ENCODE results near the gene TCF3. TPM values are rescaled to one million over a fixed set of nuclear protein-coding genes. Genes with fewer than 3 reads are reported as not detected.

Gene TCF3
- total and polyA plus RNA-seq, 10 of the 15 experiments (the other 5 are each of a cell fraction or from before 2014, with no cell fraction given), result 6.7 to 282 (median 70.7) TPM

DNA sequence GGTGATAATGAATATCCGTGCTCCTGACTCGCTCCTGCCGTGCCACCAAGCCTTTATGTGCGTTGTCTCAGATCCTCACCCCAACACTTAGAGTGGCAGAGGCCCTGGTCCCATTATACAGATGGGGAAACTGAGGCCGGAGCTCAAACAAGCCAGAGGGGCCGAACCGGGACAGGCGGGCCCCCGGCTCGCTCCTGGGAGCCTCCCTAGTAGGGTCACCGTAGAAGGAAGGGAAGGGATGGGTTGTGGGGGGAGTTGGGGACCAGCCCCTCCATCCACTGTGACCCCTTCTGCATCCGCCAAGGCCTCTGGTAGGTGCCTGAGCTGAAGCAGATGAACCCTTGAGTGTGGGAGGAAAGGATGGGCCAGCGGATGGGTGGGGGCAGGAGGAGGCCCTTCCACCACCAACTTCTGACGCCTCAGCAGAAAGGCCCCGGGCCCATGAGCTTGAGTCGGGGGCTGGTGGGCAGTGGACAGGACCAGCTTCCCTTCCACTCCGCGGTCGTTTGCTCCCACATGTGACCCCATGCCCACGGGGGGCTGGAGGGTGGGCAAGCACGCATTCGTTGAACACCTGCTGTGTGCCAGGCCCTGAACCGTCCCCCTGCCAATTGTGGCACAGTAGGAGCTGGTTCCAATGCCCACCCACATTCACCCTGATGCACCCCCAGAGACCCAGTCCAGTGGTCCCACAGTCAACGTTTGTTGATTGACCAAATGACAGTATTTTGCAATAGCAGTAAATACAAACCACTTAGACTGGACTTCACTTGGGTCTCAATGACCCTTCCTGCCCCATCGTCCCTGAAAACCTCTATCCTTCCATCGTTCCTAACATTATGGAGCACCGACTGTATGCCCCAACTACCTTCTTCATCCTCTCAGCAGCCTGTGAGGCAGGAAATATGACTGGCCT, 24.2 kb upstream of the TCF3 start:
- Histone ChIP-seq H3K79me2 (ENCODE audit: control insufficient read depth, insufficient read depth, low read length) (no peaks in the 10 kb centered on the region), H2AFZ (ENCODE audit: control insufficient read depth, low read depth, low read length) (no peak overlapping the region), H3K27me3 (replicated peaks in 1 of 2; ENCODE audit: control insufficient read depth in 2 of 2, insufficient read depth in 2 of 2, low read length in 1 of 2) (no peaks in the 10 kb centered on the region), H3K27ac (ENCODE audit: control insufficient read depth, insufficient read depth) (no peak overlapping the region), H3K4me3 (no peak overlapping the region), H3K9me3 (replicated peaks; ENCODE audit: control insufficient read depth, insufficient read depth, low read length) (no peaks in the 10 kb centered on the region), H3K9ac (ENCODE audit: control insufficient read depth, insufficient read depth, low read length) (no peak overlapping the region), H4K20me1 (ENCODE audit: control insufficient read depth, insufficient read depth) (no peaks in the 10 kb centered on the region), H3K4me1 (ENCODE audit: control insufficient read depth, insufficient read depth, low read length) (no peaks in the 10 kb centered on the region; the same call in 1 of the 2 replicates), H3K4me2 (ENCODE audit: control insufficient read depth, insufficient read depth) (no peak overlapping the region), H3K36me3 (ENCODE audit: control insufficient read depth in 2 of 2, insufficient read depth in 2 of 2, low read length in 1 of 2) (no peaks in the 10 kb centered on the region)
- ChIA-PET POLR2A (no interaction called here), SMC1A (ENCODE audit: uncharacterized antibody, unreplicated experiment) (interaction anchor here (0.6 kb wide), 1 partner anchor 89 kb away, joined by 3 read pairs; no protein-coding TSS in a partner anchor), CTCF (interaction anchor here (1.6 kb wide), 1 partner anchor 26 kb away, joined by 4 read pairs; no protein-coding TSS in a partner anchor), RAD21 (ENCODE audit: unreplicated experiment) (no interaction called here)
- no peak for TF ChIP-seq MTA2 (IDR thresholded peaks at IDR 0.05; ENCODE audit: low read depth)
- TF ChIP-seq HCFC1 (IDR thresholded peaks at IDR 0.05; ENCODE audit: low read length), result no peak
- no peak for TF ChIP-seq RELB (IDR thresholded peaks at IDR 0.05; ENCODE audit: low read depth)
- TF ChIP-seq NR2C1 (IDR thresholded peaks at IDR 0.05), result no peak
- FAIRE-seq (no peak), DNase-seq (ENCODE audit: low read depth, low spot score) (no peak), ATAC-seq (no peak)
- in situ Hi-C loops (cut with MboI) (no loop called here), intact Hi-C loops (cut with micrococcal nuclease; ENCODE audit: unreplicated experiment) (no loop called here)
- BruUV-seq (replicated peaks), result no TSS peak
- WGBS (ENCODE audit: insufficient coverage, insufficient replicate concordance, low lambda C conversion rate, missing lambda C conversion rate), result 47% methylated on average over 26 of the region's 27 CpGs

Data from GM12878 (cell line).